ENCODE data around the gene AGAP2.
"Not testable (repeated sequence)": the region's sequence is repeated elsewhere in the genome, so short reads cannot be mapped to it uniquely, and the experiment has no call there.

Gene AGAP2

GRCh38 chr12:57775563-57776246, 37.2 kb upstream of the AGAP2 start:
- Histone ChIP-seq H2BK120ac (ENCODE audit: insufficient read depth, low read length, poor library complexity) (no peak overlapping the region), H3K18ac (ENCODE audit: low read length) (no peak overlapping the region), H3K4ac (ENCODE audit: low read depth, low read length) (no peak overlapping the region), H3K36me3 (ENCODE audit: control insufficient read depth in 1 of 2, insufficient read depth in 2 of 2, low read length in 2 of 2) (peaks cover 0 to 2% of the 10 kb centered on the region in 2 experiments), H2BK12ac (ENCODE audit: low read length) (no peak overlapping the region), H3K27ac (ENCODE audit: low read depth, low read length) (no peak overlapping the region), H3K4me3 (ENCODE audit: low read depth, low read length) (no peak overlapping the region), H3K4me2 (ENCODE audit: low read length) (no peak overlapping the region), H3K14ac (ENCODE audit: low read length) (no peak overlapping the region), H3K79me2 (ENCODE audit: control insufficient read depth, insufficient read depth, low read length, poor library complexity) (peaks cover 7% of the 10 kb centered on the region), H4K8ac (ENCODE audit: low read depth, low read length) (no peak overlapping the region), H4K91ac (ENCODE audit: low read depth, low read length) (no peak overlapping the region), H2BK5ac (ENCODE audit: low read depth, low read length, poor library complexity) (no peak overlapping the region), H3K23ac (ENCODE audit: low read length) (no peak overlapping the region), H2AK5ac (ENCODE audit: low read length) (no peak overlapping the region), H3K27me3 (ENCODE audit: insufficient read depth, low read length) (no peaks in the 10 kb centered on the region), H3K9me3 (ENCODE audit: insufficient read depth, low read depth, low read length) (no peaks in the 10 kb centered on the region), H2AFZ (ENCODE audit: insufficient read depth, low read length, poor library complexity) (no peak overlapping the region), H4K12ac (ENCODE audit: low read depth, low read length) (no peak overlapping the region), H3K79me1 (ENCODE audit: low read length) (peaks cover 11% of the 10 kb centered on the region), H3K4me1 (ENCODE audit: control insufficient read depth in 1 of 2, insufficient read depth in 2 of 2, low read length in 2 of 2) (peaks cover 2 to 8% of the 10 kb centered on the region in 2 experiments), H3K9ac (ENCODE audit: low read length) (no peak overlapping the region)
- no peak for DNase-seq
- WGBS (ENCODE audit: extremely low coverage, insufficient coverage, insufficient read length) = no CpG with 5 or more reads among the region's 4 CpGs

- H2AK5ac ChIP-seq (ENCODE audit: low read length) = no peak overlapping the region
- WGBS (ENCODE audit: extremely low coverage, insufficient coverage, insufficient read length) = no CpG with 5 or more reads among the region's 3 CpGs
- no peaks in the 10 kb centered on the region for H3K9me3 ChIP-seq (ENCODE audit: insufficient read depth, low read depth, low read length)
- H2AFZ ChIP-seq (ENCODE audit: insufficient read depth, low read length, poor library complexity) = no peak overlapping the region
- H3K18ac ChIP-seq (ENCODE audit: low read length) = no peak overlapping the region
- no peak overlapping the region for H2BK5ac ChIP-seq (ENCODE audit: low read depth, low read length, poor library complexity)
- H3K23ac ChIP-seq (ENCODE audit: low read length) = no peak overlapping the region
- no peak overlapping the region for H3K4ac ChIP-seq (ENCODE audit: low read depth, low read length)
- peaks cover 7% of the 10 kb centered on the region for H3K79me2 ChIP-seq (ENCODE audit: control insufficient read depth, insufficient read depth, low read length, poor library complexity)
- no peak overlapping the region for H3K4me3 ChIP-seq (ENCODE audit: low read depth, low read length)
- H4K12ac ChIP-seq (ENCODE audit: low read depth, low read length) = no peak overlapping the region
- H3K4me2 ChIP-seq (ENCODE audit: low read length) = no peak overlapping the region
- no peak for DNase-seq
- no peak overlapping the region for H3K27ac ChIP-seq (ENCODE audit: low read depth, low read length)
- peaks cover 2 to 8% of the 10 kb centered on the region in 2 experiments for H3K4me1 ChIP-seq (ENCODE audit: control insufficient read depth in 1 of 2, insufficient read depth in 2 of 2, low read length in 2 of 2)
- no peak overlapping the region for H3K9ac ChIP-seq (ENCODE audit: low read length)
- H2BK12ac ChIP-seq (ENCODE audit: low read length) = no peak overlapping the region
- H3K27me3 ChIP-seq (ENCODE audit: insufficient read depth, low read length) = no peaks in the 10 kb centered on the region
- no peak overlapping the region for H3K14ac ChIP-seq (ENCODE audit: low read length)
- H4K8ac ChIP-seq (ENCODE audit: low read depth, low read length) = no peak overlapping the region
- peaks cover 11% of the 10 kb centered on the region for H3K79me1 ChIP-seq (ENCODE audit: low read length)
- H3K36me3 ChIP-seq (ENCODE audit: control insufficient read depth in 1 of 2, insufficient read depth in 2 of 2, low read length in 2 of 2) = peaks cover 0 to 4% of the 10 kb centered on the region in 2 experiments
- H4K91ac ChIP-seq (ENCODE audit: low read depth, low read length) = no peak overlapping the region
- no peak overlapping the region for H2BK120ac ChIP-seq (ENCODE audit: insufficient read depth, low read length, poor library complexity)
These were observed 36.5 kb upstream of the AGAP2 start for GRCh38 chr12:57775044-57775443.

- H3K36me3 ChIP-seq (ENCODE audit: control insufficient read depth in 1 of 2, insufficient read depth in 2 of 2, low read length in 2 of 2); H4K12ac ChIP-seq (ENCODE audit: low read depth, low read length); H3K79me2 ChIP-seq (ENCODE audit: control insufficient read depth, insufficient read depth, low read length, poor library complexity); H3K4ac ChIP-seq (ENCODE audit: low read depth, low read length); H3K9me3 ChIP-seq (ENCODE audit: insufficient read depth, low read depth, low read length); H2AFZ ChIP-seq (ENCODE audit: insufficient read depth, low read length, poor library complexity); H3K4me3 ChIP-seq (ENCODE audit: low read depth, low read length); H3K9ac ChIP-seq (ENCODE audit: low read length); H2BK12ac ChIP-seq (ENCODE audit: low read length); H3K4me1 ChIP-seq (ENCODE audit: control insufficient read depth in 1 of 2, insufficient read depth in 2 of 2, low read length in 2 of 2); H3K14ac ChIP-seq (ENCODE audit: low read length); H2AK5ac ChIP-seq (ENCODE audit: low read length); H3K27ac ChIP-seq (ENCODE audit: low read depth, low read length); H3K18ac ChIP-seq (ENCODE audit: low read length); H3K27me3 ChIP-seq (ENCODE audit: insufficient read depth, low read length); H2BK5ac ChIP-seq (ENCODE audit: low read depth, low read length, poor library complexity); DNase-seq; H4K91ac ChIP-seq (ENCODE audit: low read depth, low read length); H2BK120ac ChIP-seq (ENCODE audit: insufficient read depth, low read length, poor library complexity); H3K23ac ChIP-seq (ENCODE audit: low read length); H4K8ac ChIP-seq (ENCODE audit: low read depth, low read length); H3K4me2 ChIP-seq (ENCODE audit: low read length): not testable (repeated sequence)
- H3K79me1 ChIP-seq (ENCODE audit: low read length) = peaks cover 11% of the 10 kb centered on the region
- WGBS (ENCODE audit: extremely low coverage, insufficient coverage, insufficient read length) = no CpG with 5 or more reads among the region's 11 CpGs
These were observed 36.1 kb upstream of the AGAP2 start for GRCh38 chr12:57774634-57775033.

DNA sequence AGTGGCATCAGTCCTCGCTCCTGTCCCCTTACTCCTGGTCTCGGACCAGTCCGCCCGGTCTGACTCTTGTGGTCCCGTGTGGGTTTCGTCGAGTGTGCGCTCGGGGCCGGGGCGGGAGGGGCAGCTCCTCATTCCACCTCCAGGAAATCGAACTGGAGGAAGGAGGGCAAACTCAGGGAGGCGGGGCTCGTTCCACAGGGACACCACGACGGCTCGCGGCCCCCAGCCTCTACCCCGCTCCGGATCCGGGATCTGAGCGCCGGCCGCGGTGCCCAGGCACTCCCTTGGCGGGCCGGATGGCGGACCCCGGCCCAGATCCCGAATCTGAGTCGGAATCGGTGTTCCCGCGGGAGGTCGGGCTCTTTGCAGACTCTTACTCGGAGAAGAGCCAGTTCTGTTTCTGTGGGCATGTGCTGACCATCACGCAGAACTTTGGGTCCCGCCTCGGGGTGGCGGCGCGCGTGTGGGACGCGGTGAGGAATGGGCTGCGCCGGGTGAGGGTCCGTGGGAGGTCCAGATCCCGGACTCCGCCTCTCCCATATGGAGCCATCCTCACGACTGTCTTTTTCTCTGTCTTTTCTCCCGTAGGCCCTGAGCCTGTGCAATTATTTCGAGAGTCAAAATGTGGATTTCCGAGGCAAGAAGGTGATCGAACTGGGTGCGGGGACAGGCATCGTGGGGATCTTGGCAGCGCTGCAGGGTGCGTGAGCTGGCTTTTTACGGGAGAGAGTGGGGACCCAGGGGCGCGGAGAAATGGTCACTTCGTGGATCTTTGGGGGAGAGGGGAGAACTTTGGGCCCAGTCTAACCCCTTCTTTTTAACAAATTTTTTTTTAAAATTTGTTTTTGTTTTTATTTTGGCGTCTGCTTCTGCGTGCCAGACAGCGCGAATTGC, 34.1 kb upstream of the AGAP2 start, which contains the start of gene EEF1AKMT3:
TSS of gene EEF1AKMT3 (plus strand) at position 186 of the 894 bp plus-strand sequence. CDS start at position 297, 111 bp downstream.
- peak within 1 kb of the TSS; percentile 84 for H2BK120ac ChIP-seq (ENCODE audit: insufficient read depth, low read length, poor library complexity)
- no peak within 1 kb of the TSS for H2BK12ac ChIP-seq (ENCODE audit: low read length)
- no CpG with 5 or more reads among the region's 67 CpGs for WGBS (ENCODE audit: extremely low coverage, insufficient coverage, insufficient read length)
- H3K4ac ChIP-seq (ENCODE audit: low read depth, low read length) = peak within 1 kb of the TSS; percentile 52
- no peak within 1 kb of the TSS for H3K23ac ChIP-seq (ENCODE audit: low read length)
- H2BK5ac ChIP-seq (ENCODE audit: low read depth, low read length, poor library complexity) = peak within 1 kb of the TSS; percentile 58
- H3K9me3 ChIP-seq (ENCODE audit: insufficient read depth, low read depth, low read length) = no peaks in the 10 kb centered on the region
- H3K27me3 ChIP-seq (ENCODE audit: insufficient read depth, low read length) = no peaks in the 10 kb centered on the region
- peaks cover 2 to 8% of the 10 kb centered on the region in 2 experiments for H3K4me1 ChIP-seq (ENCODE audit: control insufficient read depth in 1 of 2, insufficient read depth in 2 of 2, low read length in 2 of 2)
- H2AK5ac ChIP-seq (ENCODE audit: low read length) = no peak within 1 kb of the TSS
- peak within 1 kb of the TSS; percentile 88 for H3K9ac ChIP-seq (ENCODE audit: low read length)
- H3K79me2 ChIP-seq (ENCODE audit: control insufficient read depth, insufficient read depth, low read length, poor library complexity) = peaks cover 7% of the 10 kb centered on the region
- H4K91ac ChIP-seq (ENCODE audit: low read depth, low read length) = peak within 1 kb of the TSS; percentile 82
- H3K79me1 ChIP-seq (ENCODE audit: low read length) = peaks cover 11% of the 10 kb centered on the region
- peak in 1 of 2 donors; percentile 65 for DNase-seq
- peak within 1 kb of the TSS; percentile 59 for H3K27ac ChIP-seq (ENCODE audit: low read depth, low read length)
- peak within 1 kb of the TSS; percentile 95 for H4K12ac ChIP-seq (ENCODE audit: low read depth, low read length)
- H3K18ac ChIP-seq (ENCODE audit: low read length) = peak within 1 kb of the TSS; percentile 23
- peak within 1 kb of the TSS; percentile 95 for H4K8ac ChIP-seq (ENCODE audit: low read depth, low read length)
- peaks cover 12 to 13% of the 10 kb centered on the region in 2 experiments for H3K36me3 ChIP-seq (ENCODE audit: control insufficient read depth in 1 of 2, insufficient read depth in 2 of 2, low read length in 2 of 2)
- peak within 1 kb of the TSS; percentile 84 for H2AFZ ChIP-seq (ENCODE audit: insufficient read depth, low read length, poor library complexity)
- peak within 1 kb of the TSS; percentile 73 for H3K4me2 ChIP-seq (ENCODE audit: low read length)
- H3K4me3 ChIP-seq (ENCODE audit: low read depth, low read length) = peak within 1 kb of the TSS; percentile 90
- peak within 1 kb of the TSS; percentile 91 for H3K14ac ChIP-seq (ENCODE audit: low read length)

Measured in trophoblast cell (in vitro differentiated cells and primary cell).